RKO (cell line): ENCODE measurements around the gene TMEFF2.

Source experiments
- DNase-seq: peaks from one replicate; pipeline ENCODE4 v3.0.0-alpha.2; 2016; ENCODE audit warnings: low spot score

Gene TMEFF2

GRCh38 chr2:191965733-191966132 lies 229.0 kb downstream of the TMEFF2 start:
- no peak for DNase-seq

- DNase-seq, result no peak
These were observed 233.2 kb downstream of the TMEFF2 start for GRCh38 chr2:191961556-191961955.

- DNase-seq, result no peak
These were observed 235.5 kb downstream of the TMEFF2 start for GRCh38 chr2:191959209-191959608.

GRCh38 chr2:191957996-191958860 lies 236.5 kb downstream of the TMEFF2 start:
- DNase-seq, result no peak

- no peak for DNase-seq
These were observed 240.3 kb downstream of the TMEFF2 start for GRCh38 chr2:191954451-191954850.

- no peak for DNase-seq
These were observed 242.0 kb downstream of the TMEFF2 start for GRCh38 chr2:191952515-191953270.

GRCh38 chr2:191951832-191952231 lies 242.9 kb downstream of the TMEFF2 start:
- DNase-seq, result no peak

GRCh38 chr2:191951376-191951775 lies 243.4 kb downstream of the TMEFF2 start:
- DNase-seq, result no peak

GRCh38 chr2:191950132-191950874 lies 244.4 kb downstream of the TMEFF2 start:
- peak; percentile 48 for DNase-seq

GRCh38 chr2:191947235-191947634 lies 247.5 kb downstream of the TMEFF2 start:
- no peak for DNase-seq

GRCh38 chr2:191946471-191947182 lies 248.1 kb downstream of the TMEFF2 start:
- DNase-seq, result no peak

- no peak for DNase-seq
These were observed 249.1 kb downstream of the TMEFF2 start for GRCh38 chr2:191945623-191946022.

- DNase-seq, result no peak
These were observed 252.0 kb downstream of the TMEFF2 start for GRCh38 chr2:191942739-191943103.

GRCh38 chr2:191942090-191942738 lies 252.5 kb downstream of the TMEFF2 start:
- no peak for DNase-seq

GRCh38 chr2:191941376-191941929 lies 253.3 kb downstream of the TMEFF2 start:
- DNase-seq, result no peak

- no peak for DNase-seq
These were observed 256.0 kb downstream of the TMEFF2 start for GRCh38 chr2:191938779-191939178.

GRCh38 chr2:191936882-191937405 lies 257.8 kb downstream of the TMEFF2 start:
- DNase-seq, result no peak

- DNase-seq, result no peak
These were observed 259.5 kb downstream of the TMEFF2 start for GRCh38 chr2:191935247-191935646.

- DNase-seq, result no peak
These were observed 261.2 kb downstream of the TMEFF2 start for GRCh38 chr2:191933307-191934105.

- no peak for DNase-seq
These were observed 262.4 kb downstream of the TMEFF2 start for GRCh38 chr2:191932286-191932685.
